Epithelial cell of prostate (primary cell): ENCODE measurements around the gene FES.
"Not testable (repeated sequence)": the region's sequence is repeated elsewhere in the genome, so short reads cannot be mapped to it uniquely, and the experiment has no call there.

Source experiments
- DNase-seq: peaks from one replicate; pipeline ENCODE4 v3.0.0-alpha.2; 2011; ENCODE audit warnings: low read depth, low spot score
- H3K27ac ChIP-seq: fragments of 450-650 bp; 2 replicates; pipeline ENCODE4 v1.5.1; 2017; ENCODE audit warnings: mild to moderate bottlenecking

Gene FES

DNA sequence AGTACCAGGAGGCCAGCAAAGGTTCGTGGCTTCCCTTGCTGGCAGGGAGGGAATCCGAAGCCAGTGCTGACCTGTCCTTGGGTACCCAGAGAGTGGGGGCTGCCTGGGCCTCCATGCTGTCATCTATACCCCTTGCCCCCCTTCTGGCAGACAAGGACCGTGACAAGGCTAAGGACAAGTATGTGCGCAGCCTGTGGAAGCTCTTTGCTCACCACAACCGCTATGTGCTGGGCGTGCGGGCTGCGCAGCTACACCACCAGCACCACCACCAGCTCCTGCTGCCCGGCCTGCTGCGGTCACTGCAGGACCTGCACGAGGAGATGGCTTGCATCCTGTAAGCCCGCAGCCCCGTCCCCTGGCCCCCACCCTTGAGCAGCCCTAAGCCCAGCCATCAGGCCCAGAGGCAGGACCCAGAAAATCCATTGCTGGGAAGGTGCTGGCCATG lies 2.8 kb downstream of the FES start:
- H3K27ac ChIP-seq = no peak overlapping the region

DNA sequence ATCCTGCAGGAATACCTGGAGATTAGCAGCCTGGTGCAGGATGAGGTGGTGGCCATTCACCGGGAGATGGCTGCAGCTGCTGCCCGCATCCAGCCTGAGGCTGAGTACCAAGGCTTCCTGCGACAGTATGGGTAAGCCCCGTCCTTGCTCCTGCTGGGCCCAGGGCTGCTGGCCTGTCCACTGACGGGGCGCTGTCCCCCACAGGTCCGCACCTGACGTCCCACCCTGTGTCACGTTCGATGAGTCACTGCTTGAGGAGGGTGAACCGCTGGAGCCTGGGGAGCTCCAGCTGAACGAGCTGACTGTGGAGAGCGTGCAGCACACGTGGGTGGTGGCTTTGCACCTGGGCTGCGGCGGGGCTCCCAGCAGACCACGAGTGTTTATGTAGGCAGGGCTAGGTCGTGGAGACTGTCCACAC lies 5.0 kb downstream of the FES start:
- no peak for DNase-seq
- no peak overlapping the region for H3K27ac ChIP-seq

More for the DNA sequence above, 2.8 kb downstream of the FES start:
- no peak for DNase-seq

DNA sequence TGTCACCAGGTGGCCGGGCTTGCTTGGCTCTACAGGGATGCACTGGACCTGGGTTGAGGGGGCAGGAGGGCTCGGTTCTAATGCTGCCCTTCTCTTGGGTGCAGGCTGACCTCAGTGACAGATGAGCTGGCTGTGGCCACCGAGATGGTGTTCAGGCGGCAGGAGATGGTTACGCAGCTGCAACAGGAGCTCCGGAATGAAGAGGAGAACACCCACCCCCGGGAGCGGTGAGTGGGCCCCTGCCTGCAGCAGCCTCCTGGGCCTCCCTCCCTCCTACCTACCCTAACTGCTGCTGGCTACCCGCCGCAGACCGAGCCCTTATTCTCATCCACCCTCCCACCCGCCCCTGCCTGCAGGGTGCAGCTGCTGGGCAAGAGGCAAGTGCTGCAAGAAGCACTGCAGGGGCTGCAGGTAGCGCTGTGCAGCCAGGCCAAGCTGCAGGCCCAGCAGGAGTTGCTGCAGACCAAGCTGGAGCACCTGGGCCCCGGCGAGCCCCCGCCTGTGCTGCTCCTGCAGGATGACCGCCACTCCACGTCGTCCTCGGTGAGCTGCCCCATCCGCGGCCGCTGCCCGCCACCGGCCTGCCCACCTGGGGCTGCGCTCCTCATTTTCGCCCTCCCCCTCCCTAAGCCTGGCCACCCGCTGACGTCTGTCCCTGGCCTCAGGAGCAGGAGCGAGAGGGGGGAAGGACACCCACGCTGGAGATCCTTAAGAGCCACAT lies 5.6 kb downstream of the FES start:
- no peak overlapping the region for H3K27ac ChIP-seq
- no peak for DNase-seq

DNA sequence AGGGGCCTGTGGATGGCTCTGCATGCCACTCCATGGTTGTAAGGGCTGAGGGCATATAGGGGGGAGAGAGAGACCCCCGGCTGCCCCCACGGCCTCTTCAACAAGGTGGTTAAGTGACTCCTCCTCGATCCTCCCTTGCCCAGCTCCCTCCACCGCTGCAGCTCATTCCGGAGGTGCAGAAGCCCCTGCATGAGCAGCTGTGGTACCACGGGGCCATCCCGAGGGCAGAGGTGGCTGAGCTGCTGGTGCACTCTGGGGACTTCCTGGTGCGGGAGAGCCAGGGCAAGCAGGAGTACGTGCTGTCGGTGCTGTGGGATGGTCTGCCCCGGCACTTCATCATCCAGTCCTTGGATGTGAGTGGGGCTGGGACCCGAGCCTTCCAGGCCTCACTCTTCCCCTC lies 6.5 kb downstream of the FES start:
- H3K27ac ChIP-seq = no peak overlapping the region
- no peak for DNase-seq

- no peak overlapping the region for H3K27ac ChIP-seq
Measured at GRCh38 chr15:90891346-90891949, 7.1 kb downstream of the FES start.

DNA sequence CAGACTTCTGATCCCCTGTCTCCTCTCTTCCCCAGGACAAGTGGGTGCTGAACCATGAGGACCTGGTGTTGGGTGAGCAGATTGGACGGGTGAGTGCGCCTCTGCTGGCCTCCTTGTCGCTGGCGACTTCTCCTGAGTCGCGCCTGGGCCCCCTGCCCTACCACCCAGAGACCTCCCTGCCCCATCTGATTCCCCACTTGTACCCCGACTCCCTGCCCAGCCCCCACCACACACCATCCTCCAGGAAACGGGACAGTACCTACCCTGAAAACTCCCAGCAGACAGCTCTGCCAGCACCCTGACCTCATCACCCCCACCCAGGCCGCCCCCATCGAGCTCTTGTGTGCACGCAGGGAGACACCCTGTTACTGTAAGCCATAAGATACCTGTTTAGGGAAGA lies 7.7 kb downstream of the FES start:
- DNase-seq = no peak
- no peak overlapping the region for H3K27ac ChIP-seq

More at GRCh38 chr15:90891346-90891949, 7.1 kb downstream of the FES start:
- no peak for DNase-seq

DNA sequence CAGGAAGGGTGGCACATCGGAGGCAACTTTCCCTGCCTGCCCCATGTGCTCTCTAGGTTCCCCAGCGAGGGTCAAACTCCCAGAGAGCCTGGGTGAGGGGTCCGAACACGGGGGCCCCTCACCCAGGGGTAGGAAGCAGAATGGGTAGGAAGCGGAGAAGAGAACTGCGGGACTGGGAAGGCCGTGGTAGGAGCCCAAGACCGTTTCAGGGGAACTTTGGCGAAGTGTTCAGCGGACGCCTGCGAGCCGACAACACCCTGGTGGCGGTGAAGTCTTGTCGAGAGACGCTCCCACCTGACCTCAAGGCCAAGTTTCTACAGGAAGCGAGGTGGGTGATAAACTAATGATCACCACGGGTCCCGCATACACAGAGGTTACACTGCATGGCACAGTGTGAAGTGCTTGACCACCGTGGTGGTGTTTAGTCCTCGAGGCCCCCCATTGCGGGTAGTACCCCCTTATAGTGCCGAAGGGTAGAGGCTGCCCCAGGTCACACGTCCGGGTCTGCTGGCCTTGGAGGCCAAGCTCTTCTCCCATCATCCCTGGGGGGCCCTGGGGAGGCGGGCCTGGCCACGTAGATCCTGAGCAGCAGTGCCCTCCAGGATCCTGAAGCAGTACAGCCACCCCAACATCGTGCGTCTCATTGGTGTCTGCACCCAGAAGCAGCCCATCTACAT lies 8.3 kb downstream of the FES start:
- no peak overlapping the region for H3K27ac ChIP-seq
- no peak for DNase-seq

DNA sequence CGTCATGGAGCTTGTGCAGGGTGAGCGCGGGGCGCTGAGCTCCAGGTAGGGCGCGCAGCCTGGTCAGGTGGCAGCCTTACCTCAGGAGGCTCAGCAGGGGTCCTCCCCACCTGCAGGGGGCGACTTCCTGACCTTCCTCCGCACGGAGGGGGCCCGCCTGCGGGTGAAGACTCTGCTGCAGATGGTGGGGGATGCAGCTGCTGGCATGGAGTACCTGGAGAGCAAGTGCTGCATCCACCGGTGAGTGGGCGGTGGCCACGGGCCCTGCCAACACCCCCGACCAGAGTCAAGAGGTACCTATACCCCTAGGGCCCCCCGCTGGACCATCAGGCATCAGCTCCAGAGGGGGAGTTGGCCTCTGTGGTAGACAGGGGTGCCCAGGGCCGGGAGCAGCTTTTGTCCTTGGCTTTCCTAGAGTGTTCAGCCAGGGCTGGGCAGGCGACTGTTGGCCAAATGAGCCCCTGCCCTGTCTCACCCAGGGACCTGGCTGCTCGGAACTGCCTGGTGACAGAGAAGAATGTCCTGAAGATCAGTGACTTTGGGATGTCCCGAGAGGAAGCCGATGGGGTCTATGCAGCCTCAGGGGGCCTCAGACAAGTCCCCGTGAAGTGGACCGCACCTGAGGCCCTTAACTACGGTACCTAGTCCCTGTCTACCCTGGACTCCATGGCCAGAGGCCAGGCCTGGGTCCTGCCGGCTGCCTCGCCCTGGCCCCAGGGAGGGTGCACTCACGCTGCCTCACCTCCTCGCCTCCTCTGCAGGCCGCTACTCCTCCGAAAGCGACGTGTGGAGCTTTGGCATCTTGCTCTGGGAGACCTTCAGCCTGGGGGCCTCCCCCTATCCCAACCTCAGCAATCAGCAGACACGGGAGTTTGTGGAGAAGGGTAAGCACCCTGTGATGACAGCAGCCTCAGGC lies 9.1 kb downstream of the FES start:
- DNase-seq = no peak
- no peak overlapping the region for H3K27ac ChIP-seq

- H3K27ac ChIP-seq = no peak overlapping the region
- no peak for DNase-seq
Measured at GRCh38 chr15:90895571-90896117, 11.3 kb downstream of the FES start.

- DNase-seq = not testable (repeated sequence)
Measured at GRCh38 chr15:90897131-90897655, 12.9 kb downstream of the FES start.

DNA sequence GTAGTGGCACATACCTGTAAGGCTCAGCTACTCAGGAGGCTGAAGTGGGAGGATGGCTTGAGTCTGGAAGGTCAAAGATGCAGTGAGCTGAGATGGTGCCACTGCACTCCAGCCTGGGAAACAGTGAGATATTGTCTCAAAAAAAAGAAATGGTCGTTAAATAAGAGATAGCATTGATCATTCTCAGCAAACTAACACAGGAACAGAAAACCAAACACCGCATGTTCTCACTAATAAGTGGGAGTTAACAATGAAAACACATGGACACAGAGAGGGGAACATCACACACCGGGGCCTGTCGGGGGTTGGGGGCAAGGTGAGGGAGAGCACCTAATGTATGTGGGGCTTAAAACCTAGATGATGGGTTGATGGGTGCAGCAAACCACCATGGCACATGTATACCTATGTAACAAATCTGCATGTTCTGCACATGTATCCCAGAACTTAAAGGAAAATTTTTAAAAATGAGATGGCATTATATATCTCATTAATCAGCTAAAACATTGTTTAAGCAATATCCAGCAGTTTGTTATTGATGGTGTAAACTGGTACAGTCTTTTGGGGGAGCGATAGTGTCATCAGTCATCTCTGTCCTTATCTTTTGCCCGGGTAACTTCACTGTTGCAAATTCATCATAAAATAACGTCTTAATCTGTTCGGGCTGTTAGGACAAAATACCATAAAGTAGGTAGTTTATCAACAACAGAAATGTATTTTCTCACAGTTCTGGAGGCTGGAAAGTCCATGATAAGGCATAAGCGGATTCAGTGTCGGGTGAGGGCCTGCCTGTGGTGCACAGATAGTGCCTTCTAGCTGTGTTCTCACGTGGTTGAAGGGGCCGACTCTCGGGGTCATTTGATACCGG lies 17.1 kb downstream of the FES start:
- no peak for DNase-seq
- peak overlapping the region; percentile 65 for H3K27ac ChIP-seq

More at GRCh38 chr15:90897131-90897655, 12.9 kb downstream of the FES start:
- H3K27ac ChIP-seq = not testable (repeated sequence)

GRCh38 chr15:90902040-90902839 lies 17.9 kb downstream of the FES start:
- DNase-seq = peak; percentile 12
- peak overlapping the region; percentile 65 for H3K27ac ChIP-seq

- DNase-seq = no peak
- H3K27ac ChIP-seq = peak within 1 kb of the TSS; percentile 65
Measured at GRCh38 chr15:90902840-90903732, 18.8 kb downstream of the FES start, which contains the start of gene MAN2A2. Gene MAN2A2 (plus strand): TSS chr15:90903302. CDS start chr15:90904208, 906 bp downstream.

DNA sequence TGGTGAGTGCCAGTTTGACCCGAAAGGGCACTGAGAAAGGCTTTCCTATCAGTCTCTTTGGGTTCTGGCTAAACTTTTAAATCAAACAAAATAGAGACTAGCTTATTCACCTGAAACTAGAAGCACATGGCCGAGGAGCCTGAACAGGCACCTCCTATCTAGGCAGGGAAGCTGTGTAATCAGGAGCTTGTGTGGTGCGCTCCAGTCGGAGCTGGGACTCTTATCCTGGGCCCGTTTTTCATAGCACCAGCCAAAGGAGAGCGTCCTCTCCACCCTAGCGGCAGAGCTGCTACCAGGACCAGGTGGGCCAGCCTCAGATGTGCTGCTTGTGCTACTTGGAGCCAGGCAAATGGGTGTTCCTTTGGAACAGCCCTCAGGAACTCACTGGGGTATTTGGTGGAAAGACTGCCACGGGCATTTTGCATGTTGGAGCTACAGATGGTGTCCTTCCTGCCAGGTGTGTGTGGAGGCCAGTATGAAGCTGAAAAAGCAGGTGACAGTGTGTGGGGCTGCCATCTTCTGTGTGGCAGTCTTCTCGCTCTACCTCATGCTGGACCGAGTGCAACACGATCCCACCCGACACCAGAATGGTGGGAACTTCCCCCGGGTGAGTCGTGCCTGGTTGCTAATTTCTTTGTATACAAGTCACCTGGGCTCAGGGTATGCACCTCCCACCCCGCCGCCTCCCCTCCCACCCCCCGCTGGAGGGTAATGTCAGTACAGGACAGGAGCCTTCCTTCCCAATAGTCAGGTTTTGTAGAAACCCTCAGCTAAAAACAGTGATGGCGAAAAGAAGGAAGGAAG lies 19.6 kb downstream of the FES start:
- no peak for DNase-seq
- H3K27ac ChIP-seq = no peak overlapping the region

- no peak overlapping the region for H3K27ac ChIP-seq
- DNase-seq = no peak
Measured at GRCh38 chr15:90904746-90905145, 20.4 kb downstream of the FES start.
